Measurements from ENCODE around the gene UBTD2. TPM values are rescaled to one million over a fixed set of nuclear protein-coding genes. Genes with fewer than 3 reads are reported as not detected.
"Not testable (repeated sequence)": the region's sequence is repeated elsewhere in the genome, so short reads cannot be mapped to it uniquely, and the experiment has no call there.

Gene UBTD2
- total RNA-seq, 1 donor from 2014 or later = 42.5 TPM

GRCh38 chr5:172291837-172292236 lies 8.3 kb upstream of the UBTD2 start:
- not testable (repeated sequence) for DNase-seq

- no peak for DNase-seq
These were observed 4.9 kb upstream of the UBTD2 start for GRCh38 chr5:172288465-172288864.

- DNase-seq = not testable (repeated sequence)
These were observed 3.6 kb upstream of the UBTD2 start for GRCh38 chr5:172287140-172287539.

- DNase-seq = peak; percentile 51
These were observed 1.9 kb upstream of the UBTD2 start for GRCh38 chr5:172285226-172286143.

GRCh38 chr5:172284611-172284980 lies 1.0 kb upstream of the UBTD2 start:
- DNase-seq = peak; percentile 67

GRCh38 chr5:172283862-172284610 lies 472 bp upstream of the UBTD2 start:
- peak; percentile 90 for DNase-seq

- no peak for DNase-seq
These were observed 1.1 kb downstream of the UBTD2 start for GRCh38 chr5:172282272-172283019.

- DNase-seq = no peak
These were observed 2.2 kb downstream of the UBTD2 start for GRCh38 chr5:172281346-172281745.

- no peak for DNase-seq
These were observed 2.6 kb downstream of the UBTD2 start for GRCh38 chr5:172280929-172281328.

- no peak for DNase-seq
These were observed 3.2 kb downstream of the UBTD2 start for GRCh38 chr5:172280317-172280716.

- DNase-seq = no peak
These were observed 5.2 kb downstream of the UBTD2 start for GRCh38 chr5:172278356-172278755.

- DNase-seq = no peak
These were observed 7.3 kb downstream of the UBTD2 start for GRCh38 chr5:172276214-172276613.

GRCh38 chr5:172274951-172275753 lies 8.4 kb downstream of the UBTD2 start:
- no peak for DNase-seq

GRCh38 chr5:172267943-172268342 lies 15.6 kb downstream of the UBTD2 start:
- DNase-seq = no peak

GRCh38 chr5:172266676-172267092 lies 16.9 kb downstream of the UBTD2 start:
- DNase-seq = no peak

GRCh38 chr5:172266071-172266675 lies 17.4 kb downstream of the UBTD2 start:
- DNase-seq = no peak

- no peak for DNase-seq
These were observed 18.7 kb downstream of the UBTD2 start for GRCh38 chr5:172264815-172265395.

GRCh38 chr5:172255444-172255843 lies 28.1 kb downstream of the UBTD2 start:
- no peak for DNase-seq

- no peak for DNase-seq
These were observed 31.1 kb downstream of the UBTD2 start for GRCh38 chr5:172252501-172252900.

- DNase-seq = no peak
These were observed 32.1 kb downstream of the UBTD2 start for GRCh38 chr5:172251419-172251818.

- no peak for DNase-seq
These were observed 34.9 kb downstream of the UBTD2 start for GRCh38 chr5:172248637-172249036.
